Measurements from ENCODE around the gene AQP12A.

Gene AQP12A

DNA sequence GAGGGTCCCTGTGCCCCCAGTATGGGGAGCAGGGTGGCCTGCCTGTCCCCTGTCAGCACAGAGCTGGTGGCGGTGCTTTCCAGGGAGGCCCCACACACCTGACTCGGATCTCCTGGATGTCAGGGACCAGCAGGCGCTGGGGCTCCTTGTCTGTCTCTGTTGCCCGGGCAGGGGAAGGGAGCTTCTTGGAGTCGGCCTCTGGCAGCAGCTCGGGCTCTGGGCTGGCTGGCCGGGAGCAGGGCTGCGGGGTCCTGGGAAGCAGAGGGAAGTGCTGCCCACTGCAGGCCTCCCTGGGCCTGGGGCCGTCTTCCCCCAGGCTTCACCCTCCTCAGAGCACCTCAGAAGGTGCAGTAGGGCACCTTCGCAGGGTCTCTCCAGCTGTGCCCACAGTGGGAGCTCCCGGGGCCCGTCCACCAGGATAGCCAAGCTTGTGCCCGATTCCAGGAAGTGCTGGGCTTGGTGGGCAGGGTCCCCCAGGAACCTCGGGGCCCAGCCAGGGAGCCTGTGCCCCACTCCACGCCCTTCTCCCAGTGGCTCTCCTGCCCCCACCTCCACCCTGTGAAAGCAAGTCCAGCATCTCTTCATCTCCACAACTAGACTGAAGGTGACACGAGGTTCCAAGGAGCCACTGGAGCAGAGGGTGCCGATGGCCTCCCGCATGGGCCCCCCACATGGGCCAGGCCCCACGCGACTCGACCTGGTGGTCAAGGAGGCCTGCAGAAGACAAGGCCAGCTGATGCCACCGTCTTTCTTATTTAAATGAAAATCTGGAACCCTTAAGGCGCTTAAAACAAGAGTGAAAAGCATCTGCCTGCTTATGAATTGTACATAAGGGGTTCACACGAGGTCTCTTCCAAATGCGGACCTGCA, 28.2 kb downstream of the AQP12A start:
- DNase-seq (ENCODE audit: extremely low read depth in 1 of 2, low read depth in 1 of 2) = no peak

DNA sequence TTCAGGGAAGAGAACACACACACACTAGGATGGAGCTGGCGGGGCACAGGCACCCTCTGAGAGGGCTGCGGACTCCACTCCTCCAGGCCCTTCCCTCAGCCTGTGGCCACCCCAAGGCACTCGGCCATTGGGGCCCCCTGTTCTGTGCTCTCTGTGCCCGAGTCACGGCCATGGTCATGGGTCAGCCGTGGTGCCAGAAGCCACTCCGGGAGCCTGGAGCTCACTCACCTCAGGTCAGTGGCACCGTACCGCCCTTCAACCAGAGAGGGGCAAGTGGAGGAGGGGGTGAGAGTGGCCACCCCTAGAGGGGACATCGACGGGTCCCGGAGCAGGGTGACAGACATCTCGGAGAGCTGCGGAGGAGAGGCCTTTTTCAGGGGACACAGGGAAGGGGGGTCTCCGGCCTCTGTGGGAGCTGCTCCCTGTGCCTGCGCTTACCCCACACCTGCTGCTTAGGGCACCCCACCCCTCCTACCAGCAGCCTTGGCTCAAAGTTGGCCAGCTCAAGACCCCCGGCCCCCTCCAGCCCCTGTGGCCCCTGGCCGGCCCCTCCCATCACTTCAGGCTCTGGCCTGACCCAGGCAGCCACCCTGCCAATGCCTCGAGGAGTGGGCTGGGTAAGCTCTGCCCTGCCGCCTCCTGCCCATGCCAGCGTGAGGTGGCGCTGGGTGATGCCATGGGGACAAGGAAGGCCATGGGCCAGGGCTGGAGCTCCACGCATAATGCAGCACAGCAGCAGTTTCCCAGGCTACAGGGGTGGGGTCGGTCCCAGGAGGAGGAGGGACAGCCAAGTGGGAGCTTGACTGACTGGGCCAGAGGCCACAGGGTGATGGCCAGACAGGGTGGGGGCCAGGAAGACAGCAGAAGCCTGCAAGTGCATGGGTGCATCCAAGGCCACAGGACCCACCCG, 29.3 kb downstream of the AQP12A start:
- DNase-seq (ENCODE audit: extremely low read depth in 1 of 2, low read depth in 1 of 2) = no peak

DNA sequence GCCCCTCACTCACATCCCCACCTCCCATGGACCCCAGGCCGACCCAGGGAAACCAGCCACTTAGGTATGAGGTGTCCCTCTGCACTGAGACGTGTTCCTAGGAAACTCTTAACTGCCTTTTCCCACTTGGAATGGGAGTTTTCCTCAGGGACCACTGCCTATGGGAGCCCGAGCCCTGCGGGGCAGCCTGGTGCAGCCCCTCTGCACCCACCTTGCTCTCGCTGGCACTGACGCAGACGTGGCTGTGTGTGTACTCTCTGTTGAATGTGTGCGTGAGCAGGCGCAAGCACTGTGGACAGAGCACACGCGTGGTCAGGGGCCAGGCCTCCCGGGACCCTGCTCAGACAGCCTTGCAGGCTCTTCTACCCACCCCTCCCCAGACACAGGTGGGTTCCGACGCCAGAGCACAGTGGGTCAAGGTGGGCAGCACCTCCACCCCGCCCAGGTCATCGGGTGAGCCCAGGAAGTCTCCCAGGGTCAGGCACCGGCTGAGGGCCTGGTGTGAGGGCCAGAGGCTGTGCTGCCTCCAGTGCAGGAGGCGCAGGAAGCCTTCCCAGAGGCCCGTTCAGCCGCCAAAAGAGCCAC, 30.0 kb downstream of the AQP12A start:
- no peak for DNase-seq (ENCODE audit: extremely low read depth in 1 of 2, low read depth in 1 of 2)

DNA sequence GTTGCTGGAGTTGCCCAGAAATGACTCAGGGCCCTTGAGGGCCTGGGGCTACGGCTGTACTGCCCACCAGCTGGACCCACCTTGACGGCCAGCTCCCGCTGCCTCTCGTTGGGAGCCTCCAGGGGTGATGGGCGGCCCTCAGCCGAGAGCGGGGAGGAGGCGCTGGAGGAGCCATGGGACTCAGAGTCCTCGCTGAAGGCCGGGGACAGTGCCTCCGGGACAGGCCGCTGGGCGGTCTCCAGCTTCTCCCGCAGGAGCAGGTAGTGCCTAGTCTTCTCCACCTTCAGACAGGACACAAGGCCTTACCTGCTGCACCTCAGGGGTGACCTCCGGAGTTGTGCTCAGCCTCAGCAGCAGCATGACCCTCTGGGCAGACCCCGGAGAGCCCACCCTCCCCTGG, 30.7 kb downstream of the AQP12A start:
- no peak for DNase-seq (ENCODE audit: extremely low read depth in 1 of 2, low read depth in 1 of 2)

DNA sequence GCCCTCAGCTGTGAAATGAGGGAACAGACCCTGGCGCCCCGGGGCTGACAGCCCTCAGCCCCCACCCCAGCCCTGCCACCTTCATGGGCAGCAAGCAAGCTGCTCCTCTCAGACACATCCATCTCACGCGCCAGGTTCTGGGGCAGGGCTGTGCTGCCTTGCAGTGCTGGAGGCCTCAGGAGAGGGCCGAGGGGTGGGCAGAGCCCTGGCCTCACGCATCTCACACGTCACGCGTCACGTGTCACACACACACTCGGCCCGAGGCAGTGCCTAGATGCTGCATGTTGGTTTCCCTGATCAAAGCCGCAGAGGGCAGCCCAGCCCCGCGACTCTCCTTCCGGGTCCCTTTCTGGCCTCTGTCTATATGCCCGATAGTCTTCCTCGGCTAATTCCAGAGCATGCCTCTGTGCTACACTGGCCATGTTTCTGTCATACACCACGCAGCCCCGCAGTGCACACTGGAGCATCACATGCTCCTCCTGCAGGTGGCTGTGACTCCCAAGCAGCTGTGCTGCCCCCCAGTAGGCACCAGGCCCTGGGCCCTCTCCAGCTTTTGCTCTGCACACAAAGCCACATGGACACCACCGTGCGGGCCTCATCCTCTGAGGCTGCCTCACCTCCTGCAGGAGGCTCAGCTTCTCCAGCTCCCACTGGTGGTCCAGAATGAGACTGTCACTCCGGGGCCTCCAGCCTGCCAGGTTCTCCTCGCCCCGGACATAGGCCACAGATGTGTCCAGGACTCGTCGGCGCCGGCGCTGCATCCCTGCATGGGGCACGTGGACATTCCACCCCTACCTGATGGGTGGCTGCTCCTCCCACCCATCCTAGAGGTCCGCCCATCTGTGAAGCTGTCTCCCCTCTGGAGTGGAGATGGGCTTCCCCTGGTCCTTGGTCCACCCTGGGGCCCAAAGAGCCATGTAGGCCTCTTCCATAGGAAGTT, 31.4 kb downstream of the AQP12A start:
- DNase-seq (ENCODE audit: extremely low read depth in 1 of 2, low read depth in 1 of 2) = no peak

DNA sequence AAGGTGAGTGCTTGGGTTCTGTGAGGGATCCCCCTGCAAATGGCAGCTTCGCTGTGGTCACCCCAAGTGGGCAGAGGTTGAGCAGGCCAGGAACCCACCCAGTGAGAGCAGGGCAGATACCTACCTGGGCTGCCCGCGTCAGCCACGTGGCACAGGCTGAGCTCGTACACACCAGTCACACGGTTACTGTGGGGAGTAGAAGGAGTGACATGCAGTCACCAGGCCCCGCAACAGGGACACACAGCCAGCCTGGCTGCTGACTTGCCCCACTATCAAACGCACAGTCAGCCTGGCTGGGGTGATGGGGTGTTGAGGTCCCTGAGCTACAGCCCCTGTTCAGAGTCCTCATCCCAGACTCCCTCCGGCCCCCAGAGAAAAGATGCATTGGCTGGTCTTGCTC, 32.2 kb downstream of the AQP12A start:
- no peak for DNase-seq (ENCODE audit: extremely low read depth in 1 of 2, low read depth in 1 of 2)

DNA sequence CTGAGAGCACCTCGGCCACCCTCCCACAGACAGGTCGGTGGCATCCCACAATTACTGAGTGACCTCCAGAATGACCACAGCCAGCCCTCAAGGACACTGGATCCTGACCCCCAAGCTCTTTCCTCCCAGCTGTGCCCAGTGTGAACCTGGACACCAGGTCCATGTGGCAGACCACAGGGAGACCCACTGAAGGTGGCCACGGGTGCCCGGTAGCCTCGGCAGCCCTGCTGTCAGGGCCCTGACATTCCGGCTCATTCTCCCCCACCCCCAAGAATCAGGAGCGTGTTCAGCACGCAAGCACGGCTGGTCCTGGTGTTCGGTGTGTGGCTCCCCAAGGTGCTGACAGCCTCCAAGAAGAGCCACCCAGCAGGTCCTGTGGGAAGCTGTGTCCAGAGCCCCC, 32.8 kb downstream of the AQP12A start:
- DNase-seq (ENCODE audit: extremely low read depth in 1 of 2, low read depth in 1 of 2) = no peak

DNA sequence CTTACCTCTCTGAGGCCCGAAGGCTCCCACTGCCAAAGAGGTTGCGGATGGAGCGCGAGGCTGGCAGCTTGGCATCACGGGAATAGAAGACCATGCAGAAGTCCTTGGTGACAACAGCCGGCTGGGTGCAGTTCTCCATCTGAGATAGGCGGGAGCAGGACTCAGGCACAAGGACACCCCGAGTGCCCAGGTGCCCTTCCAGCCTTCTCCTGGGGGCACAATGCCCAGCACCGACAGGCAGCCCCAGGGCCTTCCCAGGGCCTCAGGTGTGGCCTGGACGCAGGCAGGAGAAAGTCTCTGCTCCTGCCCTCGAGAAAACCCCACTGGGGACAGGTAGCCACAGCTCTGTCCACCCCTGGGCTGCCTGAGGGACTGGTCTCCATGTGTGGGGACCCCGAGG, 33.6 kb downstream of the AQP12A start:
- DNase-seq (ENCODE audit: extremely low read depth in 1 of 2, low read depth in 1 of 2) = no peak

DNA sequence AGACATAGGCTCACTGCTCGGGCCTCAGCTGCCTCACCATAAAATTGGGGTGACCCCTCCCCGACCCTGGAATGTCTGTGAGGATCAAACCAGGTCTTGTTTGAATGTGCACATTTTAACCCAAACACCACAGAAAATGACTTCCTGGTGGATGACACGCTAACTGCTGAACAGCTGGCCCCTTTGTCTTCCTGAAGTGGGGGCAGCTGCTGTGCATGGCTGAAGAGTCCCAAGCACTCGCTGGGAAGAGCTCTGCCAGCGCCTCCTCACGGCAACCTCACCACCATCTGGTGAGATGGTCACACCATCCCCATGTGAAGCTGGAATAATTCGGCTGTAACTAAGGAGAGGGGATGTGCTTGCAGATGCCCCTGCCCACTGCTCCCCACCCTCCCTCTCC, 34.0 kb downstream of the AQP12A start:
- no peak for DNase-seq (ENCODE audit: extremely low read depth in 1 of 2, low read depth in 1 of 2)

DNA sequence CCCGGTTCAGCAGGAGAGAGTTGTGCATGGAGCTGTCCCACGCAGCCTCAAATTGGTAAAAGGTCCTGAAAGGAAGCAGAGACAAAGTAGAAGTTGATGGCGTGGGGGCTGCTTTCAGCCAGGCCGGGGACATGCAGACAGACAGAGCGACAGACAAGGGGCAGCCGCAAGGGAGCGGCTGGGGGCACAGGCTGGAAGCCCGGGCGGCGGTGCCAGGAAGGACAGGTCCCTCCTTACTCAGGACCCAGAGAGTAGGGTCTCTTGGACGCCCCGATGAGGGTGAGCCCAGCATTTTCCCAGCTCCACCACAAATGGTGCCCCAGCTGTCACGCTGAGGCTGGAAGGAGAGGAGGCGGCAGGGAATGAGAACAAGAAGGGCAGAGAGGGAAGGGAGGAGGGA, 35.2 kb downstream of the AQP12A start:
- no peak for DNase-seq (ENCODE audit: extremely low read depth in 1 of 2, low read depth in 1 of 2)

DNA sequence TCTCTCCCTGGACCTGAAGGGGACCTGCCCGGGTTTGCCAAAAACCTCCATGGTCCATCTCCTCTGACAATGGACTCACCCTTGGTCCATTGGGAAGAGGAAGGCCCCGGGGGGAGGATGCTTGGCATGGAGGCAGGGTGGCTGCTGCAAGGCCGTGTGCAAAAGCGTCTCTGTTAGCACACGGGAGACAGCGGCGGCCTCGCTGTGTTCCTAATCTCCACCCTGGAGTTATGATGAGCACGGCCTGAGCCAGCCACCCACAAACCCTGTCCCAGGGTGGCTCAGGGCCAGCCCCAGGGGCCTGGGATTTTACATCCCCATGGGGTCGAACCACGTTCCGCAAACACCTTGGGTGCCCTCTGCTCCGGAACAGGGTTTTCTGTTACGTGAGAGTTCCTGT, 35.8 kb downstream of the AQP12A start:
- no peak for DNase-seq (ENCODE audit: extremely low read depth in 1 of 2, low read depth in 1 of 2)

DNA sequence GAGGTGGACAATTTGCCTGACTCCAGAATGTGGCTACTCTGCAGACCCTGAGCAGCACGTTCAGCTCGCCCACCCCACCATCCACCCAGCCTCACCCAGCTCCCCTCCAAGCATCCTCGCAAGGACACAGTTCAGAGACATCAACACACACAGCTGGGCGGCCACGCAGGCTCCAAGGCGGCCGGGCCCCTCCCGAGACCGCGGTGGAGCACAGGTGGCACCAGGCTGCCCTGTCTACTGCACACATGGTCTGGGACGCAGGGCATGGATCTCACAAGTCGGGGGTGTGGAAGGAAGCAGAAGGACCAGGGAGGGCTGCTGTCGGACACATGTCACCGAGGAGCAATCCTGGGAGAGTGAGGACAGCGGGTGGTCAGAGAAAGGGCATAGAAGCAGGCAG, 36.2 kb downstream of the AQP12A start:
- no peak for DNase-seq (ENCODE audit: extremely low read depth in 1 of 2, low read depth in 1 of 2)

DNA sequence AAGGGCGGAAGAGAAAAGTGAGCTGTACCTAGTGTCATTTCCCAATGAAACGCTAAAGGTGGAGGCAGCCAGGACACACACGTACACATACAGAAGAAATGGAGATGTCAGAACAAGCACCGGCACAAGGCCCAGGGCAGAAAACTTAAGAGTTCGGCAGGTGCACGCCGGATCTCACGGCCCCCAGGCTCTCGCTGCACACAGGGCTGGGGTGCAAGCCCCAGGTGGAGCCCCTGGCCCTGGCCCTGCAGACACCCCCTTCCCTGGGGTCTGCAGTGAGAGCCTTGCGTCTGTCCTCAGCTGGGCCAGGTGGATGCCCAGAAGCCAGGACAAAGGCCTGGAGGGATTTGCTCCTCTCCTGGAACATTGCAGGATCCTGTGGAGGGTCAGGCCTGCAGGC, 36.7 kb downstream of the AQP12A start:
- no peak for DNase-seq (ENCODE audit: extremely low read depth in 1 of 2, low read depth in 1 of 2)

DNA sequence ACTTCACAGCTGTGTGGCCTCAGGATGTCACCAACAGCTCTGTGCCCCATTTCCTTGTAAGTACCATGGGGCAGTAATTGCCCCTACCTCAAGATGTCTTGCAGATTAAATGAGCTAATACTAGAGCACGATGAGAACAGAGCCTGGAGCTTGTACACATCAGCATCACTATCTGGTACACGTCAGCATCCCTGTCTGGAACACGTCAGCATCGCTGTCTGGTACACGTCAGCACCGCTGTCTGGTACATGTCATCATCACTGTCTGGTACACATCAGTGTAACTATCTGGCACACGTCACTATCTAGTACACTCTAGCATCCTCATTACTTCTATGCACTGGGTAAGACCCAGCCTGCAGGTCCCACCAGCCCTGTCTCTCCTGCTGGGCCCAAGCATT, 37.2 kb downstream of the AQP12A start:
- DNase-seq (ENCODE audit: extremely low read depth in 1 of 2, low read depth in 1 of 2) = no peak

DNA sequence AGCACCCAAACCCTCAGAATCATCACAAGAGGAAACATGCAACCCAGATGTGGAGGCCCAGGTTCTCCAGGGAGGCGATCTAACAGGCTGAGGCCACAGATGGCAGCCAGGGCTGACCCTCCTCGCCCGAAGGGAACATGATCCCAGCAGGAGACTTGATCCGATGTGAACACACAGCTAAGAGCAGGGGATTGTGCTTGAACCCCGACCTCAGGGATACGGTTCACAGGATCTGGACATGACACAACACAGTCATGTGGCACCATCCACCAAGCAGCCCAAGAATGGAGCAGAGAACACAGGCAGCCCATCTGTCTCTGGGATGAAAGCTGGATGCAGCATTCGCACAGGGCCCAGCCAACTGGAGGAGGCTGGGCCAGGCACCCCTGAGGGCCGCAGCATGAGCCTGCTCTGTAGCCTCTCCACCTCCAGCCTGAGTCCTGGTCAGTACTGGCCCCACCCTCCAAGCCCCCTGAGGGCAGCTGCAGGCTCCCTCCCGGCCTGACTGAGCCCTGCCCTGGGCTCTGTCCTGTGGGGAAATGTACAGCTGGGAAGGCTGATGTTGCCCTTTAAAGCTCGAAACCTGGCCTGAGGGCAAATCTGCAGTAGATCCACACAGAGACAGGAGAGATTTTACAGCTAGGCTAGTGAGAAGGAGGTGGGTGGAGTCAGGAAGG, 39.0 kb downstream of the AQP12A start:
- no peak for DNase-seq (ENCODE audit: extremely low read depth in 1 of 2, low read depth in 1 of 2)

DNA sequence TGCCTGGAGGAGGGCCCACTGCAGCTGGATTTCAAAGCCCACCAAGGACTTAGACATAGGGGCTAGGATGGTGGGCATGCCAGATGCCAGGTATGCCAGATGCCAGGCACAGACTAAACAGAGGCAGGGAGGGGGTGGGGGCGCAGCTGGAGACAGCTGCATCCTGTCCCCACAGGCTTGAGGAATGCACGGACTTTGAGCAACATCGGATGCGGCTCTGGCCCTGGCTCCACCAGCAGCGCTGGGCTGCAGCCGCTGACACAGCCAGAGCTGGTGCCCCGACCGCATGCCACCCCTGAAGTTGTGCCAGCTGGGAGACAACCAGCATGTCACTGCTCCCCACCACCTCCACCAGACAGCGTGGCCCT, 39.5 kb downstream of the AQP12A start:
- no peak for DNase-seq (ENCODE audit: extremely low read depth in 1 of 2, low read depth in 1 of 2)

DNA sequence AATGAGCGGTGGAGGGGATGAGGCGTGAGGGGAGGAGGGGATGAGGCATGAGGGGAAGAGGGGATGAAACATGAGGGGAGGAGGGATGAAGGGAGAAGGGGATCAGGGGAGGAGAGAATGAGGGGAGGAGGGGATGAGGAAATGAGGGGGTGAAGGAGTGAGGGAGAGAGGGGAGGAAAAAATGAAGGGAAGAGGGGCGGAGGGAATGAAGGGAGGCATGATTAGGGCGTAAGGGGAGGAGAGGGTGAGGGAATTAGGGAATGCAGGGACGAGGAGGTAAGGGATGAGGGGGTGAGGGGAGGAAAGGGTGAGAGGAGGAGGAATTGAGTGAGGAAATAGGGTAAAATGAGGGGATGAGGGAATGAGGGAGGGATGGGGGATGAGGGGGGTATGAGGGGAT, 40.5 kb downstream of the AQP12A start:
- DNase-seq (ENCODE audit: extremely low read depth in 1 of 2, low read depth in 1 of 2) = no peak

DNA sequence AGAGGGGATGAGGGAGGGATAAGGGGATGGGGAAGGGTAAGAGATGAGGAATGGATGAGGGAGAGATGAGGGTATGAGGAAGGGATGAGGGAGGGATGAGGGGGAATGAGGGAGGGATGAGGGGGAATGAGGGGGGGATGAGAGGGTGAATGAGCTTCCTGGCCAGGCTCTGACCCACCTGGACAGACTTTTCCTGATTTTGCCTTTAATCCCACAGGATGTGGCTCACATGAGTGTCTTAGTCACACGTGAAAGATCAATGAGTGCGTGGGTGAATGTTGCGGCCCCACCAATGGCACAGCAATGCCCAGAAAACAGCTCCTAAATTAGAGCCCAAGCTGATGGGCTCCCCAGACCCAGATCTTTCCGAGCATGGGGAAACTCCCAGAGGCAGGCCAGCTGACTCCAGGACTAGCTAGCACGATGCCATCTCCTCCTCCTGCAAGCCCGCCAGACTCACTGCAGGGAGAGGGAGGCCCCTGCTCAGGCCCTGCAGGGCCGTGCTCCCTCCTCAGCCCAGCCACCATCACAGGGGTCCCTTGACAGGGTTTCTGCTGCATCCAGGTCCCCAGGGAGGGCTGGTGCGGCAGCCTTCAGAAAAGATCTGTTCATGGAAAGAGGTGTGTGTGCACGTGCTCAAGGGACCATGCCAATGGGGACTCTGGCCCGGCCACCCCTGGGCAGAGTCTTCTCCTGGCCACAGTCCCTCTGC, 41.4 kb downstream of the AQP12A start:
- DNase-seq (ENCODE audit: extremely low read depth in 1 of 2, low read depth in 1 of 2) = no peak

DNA sequence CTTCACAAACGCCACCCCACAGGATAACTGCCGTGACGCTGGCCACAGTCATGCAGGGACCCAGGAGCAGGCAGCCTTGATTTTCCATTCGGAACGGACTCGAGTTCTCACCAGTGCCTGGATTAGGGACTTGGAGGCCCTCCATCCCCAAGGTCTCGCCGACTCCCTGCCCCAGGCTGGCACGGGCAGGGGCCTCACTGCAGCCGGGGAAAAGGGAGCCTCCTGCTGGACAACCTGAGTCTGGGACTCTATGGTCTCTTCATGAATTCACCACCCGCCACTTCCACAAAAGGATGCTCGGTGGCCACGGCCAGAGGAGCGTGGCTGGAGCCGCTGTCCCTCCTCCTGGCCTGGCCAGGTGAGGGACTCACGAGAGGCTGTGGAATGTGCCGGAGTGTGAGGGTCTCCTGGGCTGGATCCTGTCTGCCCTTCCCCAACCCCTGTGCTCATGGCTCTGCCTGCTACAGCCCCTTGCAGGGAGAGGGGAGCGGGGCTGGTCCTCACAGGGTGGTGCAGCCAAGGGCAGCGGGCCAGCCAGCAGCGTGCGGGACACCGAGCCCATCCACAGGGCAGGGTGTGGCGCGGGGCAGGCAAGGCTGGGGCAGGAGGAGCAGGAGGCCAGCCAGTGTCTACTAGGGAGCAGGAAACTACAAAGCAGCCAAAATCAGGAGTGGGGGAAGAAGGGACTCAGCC, 42.3 kb downstream of the AQP12A start:
- DNase-seq (ENCODE audit: extremely low read depth in 1 of 2, low read depth in 1 of 2) = no peak
